Activated CD4-positive, alpha-beta T cell treated with anti-CD3 and anti-CD28 coated beads, Interleukin-2, amount 10 ng/mL, durations not matched to agents 7 days and 5 days (primary cell): Measurements from ENCODE around the gene TRAIP. TPM values are rescaled to one million over a fixed set of nuclear protein-coding genes. Genes with fewer than 3 reads are reported as not detected.

Source experiments
- CTCF ChIA-PET: fragments of 350-600 bp; sonication (Branson Sonifier 250); formaldehyde crosslinking; loops from one replicate; lab custom pipeline; 2021; ENCODE audit warnings: antibody characterized with exemption; lab: Charles Lee
- POLR2A ChIA-PET: fragments of 350-600 bp; sonication (Branson Sonifier 250); formaldehyde crosslinking; loops from one replicate; lab custom pipeline; 2021; ENCODE audit warnings: antibody characterized with exemption; lab: Charles Lee
- DNase-seq: peaks from one replicate; pipeline ENCODE4 v3.0.0-alpha.2; 2020
- H3K27ac Mint-ChIP-seq: one replicate; pipeline ENCODE4 v1.8.0; 2021; ENCODE audit warnings: mild to moderate bottlenecking, moderate library complexity, mixed read lengths
- H3K27me3 Mint-ChIP-seq: one replicate; pipeline ENCODE4 v1.8.0; 2021; ENCODE audit warnings: mixed read lengths
- H3K36me3 Mint-ChIP-seq: one replicate; pipeline ENCODE4 v1.8.0; 2021; ENCODE audit warnings: low read depth, mixed read lengths
- H3K4me1 Mint-ChIP-seq: one replicate; pipeline ENCODE4 v1.8.0; 2021; ENCODE audit warnings: mixed read lengths
- H3K4me3 Mint-ChIP-seq: one replicate; pipeline ENCODE4 v1.8.0; 2021; ENCODE audit warnings: mild to moderate bottlenecking, moderate library complexity, mixed read lengths
- H3K9me3 Mint-ChIP-seq: one replicate; pipeline ENCODE4 v1.8.0; 2021; ENCODE audit warnings: mixed read lengths
- total RNA-seq, 2 experiments: library from RNA; stranded (reverse); gene quantifications; one replicate each; pipeline ENCODE4 v1.2.3, GENCODE V29; 2021

Gene TRAIP
- total RNA-seq, 2 experiments from 2014 or later: 30.9 to 31.0 TPM

DNA sequence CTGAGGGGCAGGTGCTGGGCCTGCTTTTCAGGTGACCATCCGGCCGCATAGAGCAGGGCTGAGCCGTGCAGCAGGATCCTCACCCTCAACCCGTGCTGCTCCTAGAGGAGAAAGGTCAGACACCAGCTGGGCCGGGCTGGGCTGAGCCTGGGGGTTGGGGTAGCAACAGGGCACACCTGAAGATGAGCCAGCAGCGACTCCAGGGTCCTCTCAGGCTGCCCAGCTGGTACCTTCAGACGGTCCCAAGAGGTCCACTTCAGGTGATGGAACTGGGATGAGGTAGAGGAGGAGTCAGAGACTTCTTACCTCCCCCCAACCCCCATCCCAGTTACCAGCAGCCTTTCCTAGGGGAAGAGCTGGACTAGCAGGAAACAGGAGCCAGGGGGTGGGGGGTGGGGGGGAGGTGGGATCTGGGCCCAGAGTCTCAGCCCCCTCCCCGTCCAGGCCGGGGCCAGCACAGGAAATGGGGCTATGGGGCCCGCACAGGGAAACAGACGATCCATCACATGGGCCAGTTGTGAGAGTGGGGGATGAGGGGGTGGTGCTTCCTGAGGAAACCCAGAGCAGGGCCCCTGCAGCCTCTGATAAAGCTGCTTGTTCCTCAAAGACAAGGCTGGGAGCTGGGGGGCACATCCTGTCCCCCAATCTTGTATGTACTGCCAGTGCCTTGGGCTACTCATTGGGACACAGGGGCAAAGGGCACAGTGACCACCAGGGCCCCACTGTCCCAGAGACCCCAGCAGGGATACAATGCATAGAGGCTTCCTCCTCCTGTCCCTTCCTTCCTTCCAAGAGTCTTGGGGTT lies 50.3 kb downstream of the TRAIP start:
- H3K4me1 Mint-ChIP-seq: peaks cover 46% of the 10 kb centered on the region
- CTCF ChIA-PET: interaction anchor here (1.0 to 2.6 kb wide), 5 partner anchors 11 to 51 kb away, joined by 3 to 10 read pairs (median 4); no protein-coding TSS in a partner anchor
- H3K27me3 Mint-ChIP-seq: peaks cover 12% of the 10 kb centered on the region
- no peaks in the 10 kb centered on the region for H3K9me3 Mint-ChIP-seq
- no peak overlapping the region for H3K4me3 Mint-ChIP-seq
- POLR2A ChIA-PET: no interaction called here
- H3K27ac Mint-ChIP-seq: peak overlapping the region; percentile 65
- H3K36me3 Mint-ChIP-seq: peaks cover 26% of the 10 kb centered on the region
- no peak for DNase-seq

- H3K9me3 Mint-ChIP-seq: no peaks in the 10 kb centered on the region
- peak overlapping the region; percentile 65 for H3K27ac Mint-ChIP-seq
- peaks cover 22% of the 10 kb centered on the region for H3K36me3 Mint-ChIP-seq
- ChIA-PET POLR2A (interaction anchor here (1.0 kb wide), 1 partner anchor 34 kb away, joined by 3 read pairs; no protein-coding TSS in a partner anchor), CTCF (interaction anchor here (0.7 to 1.9 kb wide), 6 partner anchors 11 to 52 kb away, joined by 3 to 9 read pairs (median 3); partner anchors contain the start of gene IP6K1)
- no peak for DNase-seq
- H3K4me1 Mint-ChIP-seq: peaks cover 42% of the 10 kb centered on the region
- peaks cover 14% of the 10 kb centered on the region for H3K27me3 Mint-ChIP-seq
- H3K4me3 Mint-ChIP-seq: no peak overlapping the region
Observed at GRCh38 chr3:49805367-49805782, 51.0 kb downstream of the TRAIP start.

GRCh38 chr3:49804141-49805041 lies 52.0 kb downstream of the TRAIP start:
- Mint-ChIP-seq H3K27ac (no peak overlapping the region), H3K9me3 (no peaks in the 10 kb centered on the region), H3K4me1 (peaks cover 40% of the 10 kb centered on the region), H3K4me3 (peak overlapping the region; percentile 78), H3K36me3 (peaks cover 14% of the 10 kb centered on the region), H3K27me3 (peaks cover 14% of the 10 kb centered on the region)
- DNase-seq: no peak
- CTCF ChIA-PET: interaction anchor here (0.7 to 2.5 kb wide), 9 partner anchors 10 to 66 kb away, joined by 3 to 20 read pairs (median 9); partner anchors contain the start of genes IP6K1 and UBA7
- POLR2A ChIA-PET: interaction anchor here (1.0 to 1.9 kb wide), 2 partner anchors 9 to 35 kb away, joined by 3 to 4 read pairs; partner anchors contain the start of gene UBA7

- Mint-ChIP-seq H3K9me3 (no peaks in the 10 kb centered on the region), H3K4me3 (peak overlapping the region; percentile 78), H3K27me3 (peaks cover 14% of the 10 kb centered on the region), H3K27ac (peak overlapping the region; percentile 57), H3K36me3 (peaks cover 8% of the 10 kb centered on the region), H3K4me1 (peaks cover 38% of the 10 kb centered on the region)
- ChIA-PET CTCF (interaction anchor here (0.6 to 3.1 kb wide), 29 partner anchors 8 to 302 kb away, joined by 3 to 48 read pairs (median 5); partner anchors contain the start of genes AMIGO3, IP6K1, MON1A and UBA7), POLR2A (interaction anchor here (1.9 kb wide), 1 partner anchor 10 kb away, joined by 4 read pairs; the partner anchor contains the start of gene UBA7)
- DNase-seq: peak; percentile 35
Observed at GRCh38 chr3:49803465-49804140, 52.8 kb downstream of the TRAIP start.

- Mint-ChIP-seq H3K36me3 (peaks cover 7% of the 10 kb centered on the region), H3K27me3 (peaks cover 14% of the 10 kb centered on the region), H3K9me3 (no peaks in the 10 kb centered on the region), H3K27ac (peak within 1 kb of the TSS; percentile 62), H3K4me3 (peak within 1 kb of the TSS; percentile 78), H3K4me1 (peaks cover 32% of the 10 kb centered on the region)
- DNase-seq: peak; percentile 92
- POLR2A ChIA-PET: interaction anchor here (1.9 kb wide), 1 partner anchor 11 kb away, joined by 4 read pairs; the partner anchor contains the start of gene UBA7
- CTCF ChIA-PET: interaction anchor here (0.6 to 3.1 kb wide), 31 partner anchors 9 to 302 kb away, joined by 3 to 48 read pairs (median 5); partner anchors contain the start of genes AMIGO3, IP6K1, MON1A and UBA7
Observed at GRCh38 chr3:49802719-49803464, 53.5 kb downstream of the TRAIP start, which contains the start of gene INKA1. INKA1 (plus strand) TSS chr3:49803261; CDS start chr3:49803393, 132 bp downstream.

DNA sequence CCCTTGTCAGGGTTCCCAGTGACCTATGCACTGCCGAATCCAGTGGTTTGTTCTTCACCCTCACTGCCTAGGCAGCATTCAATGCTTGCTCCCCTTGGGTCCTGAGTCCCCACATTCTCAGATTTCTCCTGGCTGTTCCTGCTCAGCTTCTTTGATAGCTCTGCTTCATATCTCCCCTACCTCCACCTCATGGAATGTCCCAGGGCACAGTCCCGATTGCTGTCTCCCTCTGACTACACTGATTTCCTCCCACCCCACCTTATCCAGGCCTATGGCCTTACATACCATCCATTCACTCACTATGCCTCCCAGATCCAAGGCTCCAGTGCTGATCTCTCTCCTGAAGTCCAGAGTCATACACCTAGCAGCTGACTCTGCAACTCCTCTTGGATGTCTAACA lies 55.2 kb downstream of the TRAIP start:
- H3K27ac Mint-ChIP-seq: no peak overlapping the region
- peaks cover 15% of the 10 kb centered on the region for H3K4me1 Mint-ChIP-seq
- POLR2A ChIA-PET: no interaction called here

DNA sequence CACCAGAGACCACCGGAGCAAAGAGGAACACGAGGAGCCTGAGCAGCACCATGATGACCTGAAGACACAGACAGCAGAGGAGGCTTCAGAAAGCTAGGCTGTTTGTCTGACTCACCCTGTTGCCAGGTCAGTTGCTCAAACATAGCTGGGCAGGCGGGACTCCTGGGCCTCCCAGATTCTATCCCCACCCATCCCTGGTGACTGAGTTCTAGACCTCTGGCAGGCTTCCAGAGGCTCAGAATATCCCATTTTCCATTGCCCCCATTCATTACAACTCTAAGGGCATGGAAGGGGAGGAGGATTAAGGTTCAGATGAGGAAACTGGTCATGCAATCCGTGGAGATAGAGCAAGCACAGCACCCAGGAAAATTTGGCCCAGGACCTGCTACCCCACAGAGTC lies 56.6 kb downstream of the TRAIP start, which contains the start of gene CDHR4:
CDHR4 (minus strand) TSS at position 113 of the 400 bp plus-strand sequence; CDS start at position 52, 61 bp downstream.
- POLR2A ChIA-PET: interaction anchor here (0.6 kb wide), 1 partner anchor 270 kb away, joined by 3 read pairs; no protein-coding TSS in a partner anchor
- H3K4me3 Mint-ChIP-seq: no peak within 1 kb of the TSS
- no peak within 1 kb of the TSS for H3K27ac Mint-ChIP-seq
- H3K27me3 Mint-ChIP-seq: peaks cover 18% of the 10 kb centered on the region
- no peaks in the 10 kb centered on the region for H3K9me3 Mint-ChIP-seq
- no peak for DNase-seq
- CTCF ChIA-PET: interaction anchor here (1.3 to 2.2 kb wide), 2 partner anchors 13 to 40 kb away, joined by 5 to 13 read pairs; partner anchors contain the start of gene IP6K1
- peaks cover 11% of the 10 kb centered on the region for H3K4me1 Mint-ChIP-seq
- H3K36me3 Mint-ChIP-seq: no peaks in the 10 kb centered on the region

More for the DNA sequence above, 55.2 kb downstream of the TRAIP start:
- no peak for DNase-seq
- Mint-ChIP-seq H3K36me3 (peaks cover 7% of the 10 kb centered on the region), H3K27me3 (peaks cover 18% of the 10 kb centered on the region), H3K9me3 (no peaks in the 10 kb centered on the region), H3K4me3 (no peak overlapping the region)
- CTCF ChIA-PET: interaction anchor here (0.8 to 3.1 kb wide), 5 partner anchors 11 to 39 kb away, joined by 3 to 48 read pairs (median 5); partner anchors contain the start of gene IP6K1

- H3K4me3 Mint-ChIP-seq: no peak overlapping the region
Observed at GRCh38 chr3:49799105-49799504, 57.3 kb downstream of the TRAIP start.

DNA sequence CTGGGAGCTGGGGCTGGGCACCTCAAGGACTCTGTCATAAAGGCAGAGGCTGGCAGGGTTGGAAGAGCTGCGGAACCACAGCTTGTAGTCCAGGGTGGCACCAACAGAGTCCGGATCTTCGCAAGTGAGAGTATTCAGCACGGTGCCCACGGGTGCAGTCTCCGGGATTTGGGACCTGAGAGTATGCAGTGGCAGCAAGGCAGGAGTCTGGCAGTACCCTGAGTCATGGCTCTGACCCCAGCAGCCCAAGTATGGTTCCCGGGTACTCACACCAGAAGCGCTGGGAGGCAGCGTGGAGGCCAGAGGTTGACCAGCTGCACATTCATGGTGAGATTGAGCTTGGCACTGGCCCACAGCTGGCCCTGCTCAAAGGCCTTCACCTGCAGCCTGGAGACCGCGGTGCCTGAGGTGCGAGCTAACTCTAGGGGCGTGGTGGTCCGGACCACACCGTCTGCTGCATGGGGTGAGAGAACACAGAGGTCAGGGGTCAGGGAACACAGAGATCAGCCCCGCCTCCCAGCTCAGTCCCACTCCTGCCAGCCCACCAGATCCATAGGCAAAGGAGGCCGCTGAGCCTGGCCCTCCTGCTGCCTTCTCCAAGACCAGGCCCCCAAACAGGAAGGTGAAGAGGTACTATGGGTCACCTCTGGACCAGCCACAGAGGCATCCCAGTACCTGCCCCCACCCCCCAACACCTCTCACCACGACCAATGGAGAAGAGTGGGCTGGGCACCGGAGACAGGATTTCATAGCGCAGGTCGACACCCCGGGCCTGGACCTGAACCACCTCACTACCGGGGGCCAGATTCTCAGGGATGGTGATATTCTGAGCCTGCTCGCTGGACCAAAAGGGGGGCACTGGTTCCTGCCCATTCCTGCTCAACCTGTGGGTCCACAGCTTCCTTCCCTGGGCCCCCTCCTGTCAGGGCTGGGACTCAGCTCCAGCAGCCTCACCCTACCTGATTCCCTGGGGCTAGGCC lies 61.1 kb downstream of the TRAIP start:
- no peak overlapping the region for H3K27ac Mint-ChIP-seq
- POLR2A ChIA-PET: no interaction called here

More at GRCh38 chr3:49799105-49799504, 57.3 kb downstream of the TRAIP start:
- H3K36me3 Mint-ChIP-seq: no peaks in the 10 kb centered on the region
- POLR2A ChIA-PET: interaction anchor here (0.6 kb wide), 1 partner anchor 270 kb away, joined by 3 read pairs; no protein-coding TSS in a partner anchor
- H3K27ac Mint-ChIP-seq: no peak overlapping the region
- H3K4me1 Mint-ChIP-seq: peaks cover 9% of the 10 kb centered on the region
- no peak for DNase-seq
- peaks cover 18% of the 10 kb centered on the region for H3K27me3 Mint-ChIP-seq
- no peaks in the 10 kb centered on the region for H3K9me3 Mint-ChIP-seq
- CTCF ChIA-PET: interaction anchor here (0.6 to 1.3 kb wide), 3 partner anchors 13 to 233 kb away, joined by 4 to 5 read pairs (median 4); partner anchors contain the start of gene IP6K1

DNA sequence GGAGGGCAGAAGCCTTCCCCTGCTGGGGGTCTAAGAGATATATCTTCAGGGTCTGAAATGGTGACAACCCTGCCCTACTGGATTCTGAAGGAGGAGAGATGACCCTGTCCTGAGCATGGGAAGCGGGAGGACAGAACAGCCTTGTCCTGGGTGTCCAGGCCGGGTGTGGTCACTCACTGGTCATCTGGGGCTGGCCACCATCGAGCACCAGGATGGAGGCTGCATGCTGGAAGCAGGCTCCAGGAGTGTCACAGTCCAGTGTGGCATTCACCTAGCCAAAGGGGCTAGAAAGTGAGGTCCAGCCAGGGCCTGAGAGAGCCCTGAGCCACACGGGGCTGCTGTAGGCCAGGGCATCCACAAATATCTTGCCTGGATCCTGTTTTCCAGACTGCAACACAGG lies 61.9 kb downstream of the TRAIP start:
- CTCF ChIA-PET: interaction anchor here (2.9 kb wide), 1 partner anchor 9 kb away, joined by 9 read pairs; the partner anchor contains the start of gene INKA1
- no peak overlapping the region for H3K27ac Mint-ChIP-seq
- POLR2A ChIA-PET: no interaction called here

More for the DNA sequence above, 61.1 kb downstream of the TRAIP start:
- no peak for DNase-seq
- peaks cover 1% of the 10 kb centered on the region for H3K4me1 Mint-ChIP-seq
- no peaks in the 10 kb centered on the region for H3K36me3 Mint-ChIP-seq
- H3K27me3 Mint-ChIP-seq: peaks cover 7% of the 10 kb centered on the region
- H3K4me3 Mint-ChIP-seq: no peak overlapping the region
- no peaks in the 10 kb centered on the region for H3K9me3 Mint-ChIP-seq
- CTCF ChIA-PET: interaction anchor here (0.5 to 2.9 kb wide), 2 partner anchors 8 to 41 kb away, joined by 3 to 9 read pairs; partner anchors contain the start of gene INKA1

More for the DNA sequence above, 61.9 kb downstream of the TRAIP start:
- H3K36me3 Mint-ChIP-seq: no peaks in the 10 kb centered on the region
- peaks cover 4% of the 10 kb centered on the region for H3K4me1 Mint-ChIP-seq
- peaks cover 9% of the 10 kb centered on the region for H3K27me3 Mint-ChIP-seq
- no peak overlapping the region for H3K4me3 Mint-ChIP-seq
- no peaks in the 10 kb centered on the region for H3K9me3 Mint-ChIP-seq
- DNase-seq: no peak
